Upper lobe of right lung (tissue), 1 donor: ENCODE measurements around the gene LMAN1. TPM values are rescaled to one million over a fixed set of nuclear protein-coding genes. Genes with fewer than 3 reads are reported as not detected.

Experiments
- ATAC-seq: fragments of 200-7000 bp; cut with Tn5 transposase; one replicate; pipeline ENCODE4 v1.9.1; 2020; ENCODE audit warnings: mild to moderate bottlenecking, moderate library complexity
- DNase-seq: peaks from one replicate; pipeline ENCODE4 v3.0.0-alpha.2; 2020
- H3K27ac ChIP-seq: fragments of 200-600 bp; one replicate; pipeline ENCODE4 v1.8.0; 2022
- H3K27me3 ChIP-seq: fragments of 200-600 bp; one replicate; pipeline ENCODE4 v1.8.0; 2022; ENCODE audit warnings: mild to moderate bottlenecking
- H3K36me3 ChIP-seq: fragments of 200-600 bp; one replicate; pipeline ENCODE4 v1.8.0; 2022
- H3K4me1 ChIP-seq: fragments of 200-600 bp; one replicate; pipeline ENCODE4 v1.8.0; 2022
- H3K4me3 ChIP-seq: fragments of 200-600 bp; one replicate; pipeline ENCODE4 v1.8.0; 2022; ENCODE audit warnings: mild to moderate bottlenecking
- H3K9me3 ChIP-seq: fragments of 200-600 bp; one replicate; pipeline ENCODE4 v1.8.0; 2022
- CTCF ChIP-seq: fragments of 200-600 bp; IDR thresholded peaks from one replicate; pipeline ENCODE4 v1.8.0; 2022; ENCODE audit warnings: antibody characterized with exemption
- intact Hi-C: fragments of 100-400 bp; cut with DNase I; formaldehyde crosslinking; loops from one replicate; pipeline ENCODE4 v1.11.0; 2022
- total RNA-seq: library from RNA; stranded (reverse); fragmentation: NEBNext Ultra II Directional; extraction: Animal tissue kit (Norgen Biotek cat#: 25700); gene quantifications from one replicate; pipeline ENCODE4 v1.2.1, GENCODE V29; 2021
- donor health status: DM: no; HTN: yes; CAD: no; lungs with severe emphysema.

LMAN1 gene
- total RNA-seq, 1 donor from 2014 or later, result 63.1 TPM

- no peak for ATAC-seq
- TF ChIP-seq CTCF, result no peak
- no peaks in the 10 kb centered on the region for H3K27me3 ChIP-seq
Observed at GRCh38 chr18:59377613-59378337, 18.7 kb upstream of the LMAN1 start.

GRCh38 chr18:59376351-59376935 lies 17.4 kb upstream of the LMAN1 start:
- no peak overlapping the region for H3K27ac ChIP-seq
- no peaks in the 10 kb centered on the region for H3K27me3 ChIP-seq
- H3K9me3 ChIP-seq, result no peaks in the 10 kb centered on the region
- H3K4me1 ChIP-seq, result no peaks in the 10 kb centered on the region
- intact Hi-C loops, result no loop called here
- DNase-seq, result no peak
- no peaks in the 10 kb centered on the region for H3K36me3 ChIP-seq
- H3K4me3 ChIP-seq, result no peak overlapping the region
- ATAC-seq, result no peak
- no peak for TF ChIP-seq CTCF

More at GRCh38 chr18:59377613-59378337, 18.7 kb upstream of the LMAN1 start:
- Histone ChIP-seq H3K9me3 (no peaks in the 10 kb centered on the region), H3K36me3 (no peaks in the 10 kb centered on the region), H3K4me3 (no peak overlapping the region), H3K27ac (no peak overlapping the region), H3K4me1 (no peaks in the 10 kb centered on the region)
- no peak for DNase-seq
- intact Hi-C loops, result no loop called here

- Histone ChIP-seq H3K9me3 (no peaks in the 10 kb centered on the region), H3K27me3 (no peaks in the 10 kb centered on the region), H3K36me3 (no peaks in the 10 kb centered on the region), H3K4me1 (no peaks in the 10 kb centered on the region), H3K4me3 (no peak overlapping the region), H3K27ac (no peak overlapping the region)
- intact Hi-C loops, result no loop called here
- DNase-seq, result no peak
- TF ChIP-seq CTCF, result no peak
- ATAC-seq, result peak; percentile 54
Observed at GRCh38 chr18:59374128-59374527, 15.1 kb upstream of the LMAN1 start.

- Histone ChIP-seq H3K9me3 (no peaks in the 10 kb centered on the region), H3K4me3 (no peak overlapping the region), H3K27me3 (no peaks in the 10 kb centered on the region), H3K27ac (no peak overlapping the region), H3K4me1 (no peaks in the 10 kb centered on the region), H3K36me3 (no peaks in the 10 kb centered on the region)
- intact Hi-C loops, result no loop called here
- no peak for TF ChIP-seq CTCF
- no peak for ATAC-seq
- DNase-seq, result no peak
Observed at GRCh38 chr18:59372975-59373374, 13.9 kb upstream of the LMAN1 start.

GRCh38 chr18:59360381-59360780 lies 1.3 kb upstream of the LMAN1 start:
- no peaks in the 10 kb centered on the region for H3K27me3 ChIP-seq
- H3K9me3 ChIP-seq, result no peaks in the 10 kb centered on the region
- peaks cover under 1% of the 10 kb centered on the region for H3K36me3 ChIP-seq
- intact Hi-C loops, result no loop called here
- peaks cover 18% of the 10 kb centered on the region for H3K4me1 ChIP-seq
- H3K27ac ChIP-seq, result no peak overlapping the region
- no peak overlapping the region for H3K4me3 ChIP-seq
- DNase-seq, result no peak
- no peak for TF ChIP-seq CTCF
- no peak for ATAC-seq
